Epithelial cell of esophagus (primary cell): ENCODE data around the gene XAGE5.
A peak's percentile ranks its signal among the peaks of the same experiment; 100 is the strongest.
"Not testable (repeated sequence)": the region's sequence is repeated elsewhere in the genome, so short reads cannot be mapped to it uniquely, and the experiment has no call there.

Source experiments
- DNase-seq: peaks from one replicate; pipeline ENCODE4 v3.0.0; 2010; ENCODE audit warnings: low read depth
- H3K4me3 ChIP-seq: 2 replicates; pipeline ENCODE4 v1.5.1; 2011; ENCODE audit warnings: mild to moderate bottlenecking, low read length, control low read depth
- CTCF ChIP-seq: IDR thresholded peaks from 2 replicates; pipeline ENCODE4 v1.5.1; 2011; ENCODE audit warnings: low read depth, mild to moderate bottlenecking, low read length, control low read depth, inconsistent platforms; ENCODE audit not compliant: insufficient read depth; ENCODE audit errors: missing control alignments

XAGE5 gene

DNA sequence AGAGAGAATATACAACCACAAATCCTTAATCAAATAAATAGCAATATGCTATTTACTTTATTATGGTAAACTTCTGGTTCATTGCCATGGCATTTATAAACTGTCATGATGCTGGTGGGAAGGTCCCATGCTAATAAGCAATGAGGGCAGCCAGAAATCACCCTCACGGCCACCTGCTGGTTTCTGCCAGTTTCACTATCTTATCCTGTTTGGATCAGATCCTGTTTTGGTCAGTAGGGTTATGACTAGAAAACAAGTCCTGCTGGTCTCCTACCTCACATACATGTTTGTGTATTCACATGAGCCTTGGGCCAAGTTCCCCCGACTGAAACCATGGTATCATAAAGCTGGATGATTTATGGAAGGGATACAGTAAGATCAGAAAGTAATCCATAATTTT lies 28.1 kb downstream of the XAGE5 start:
- TF ChIP-seq CTCF: no peak
- DNase-seq: no peak
- H3K4me3 ChIP-seq: no peak overlapping the region

GRCh38 chrX:52843619-52844018 lies 32.5 kb downstream of the XAGE5 start:
- DNase-seq, H3K4me3 ChIP-seq: not testable (repeated sequence)

GRCh38 chrX:52852110-52852860 lies 41.2 kb downstream of the XAGE5 start:
- TF ChIP-seq CTCF: no peak
- peak; percentile 18 for DNase-seq
- H3K4me3 ChIP-seq: no peak overlapping the region

DNA sequence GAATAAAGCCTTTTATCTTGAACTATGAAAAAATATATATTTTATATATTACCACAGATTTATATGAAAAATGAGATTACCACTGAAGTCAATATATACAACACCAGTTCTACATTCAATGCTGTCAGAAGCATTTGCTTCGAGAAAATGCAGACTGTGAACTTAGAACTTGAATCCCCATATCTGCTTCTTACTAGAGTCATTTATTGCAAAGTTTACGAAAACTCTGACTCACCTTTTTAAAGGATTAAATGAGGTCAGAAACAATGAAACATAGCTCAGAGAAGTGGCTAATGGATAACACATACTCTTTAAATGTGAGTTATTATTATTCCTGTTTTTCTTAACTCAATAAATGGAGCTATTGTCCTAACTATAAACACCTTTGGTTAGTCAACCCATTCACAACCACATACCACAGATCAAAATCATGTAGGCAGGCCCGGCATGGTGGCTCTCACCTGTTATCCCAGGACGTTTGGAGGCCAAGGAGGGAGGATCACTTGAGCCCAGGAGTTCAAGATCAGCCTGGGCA lies 46.0 kb downstream of the XAGE5 start:
- not testable (repeated sequence) for H3K4me3 ChIP-seq
- DNase-seq: peak; percentile 8

DNA sequence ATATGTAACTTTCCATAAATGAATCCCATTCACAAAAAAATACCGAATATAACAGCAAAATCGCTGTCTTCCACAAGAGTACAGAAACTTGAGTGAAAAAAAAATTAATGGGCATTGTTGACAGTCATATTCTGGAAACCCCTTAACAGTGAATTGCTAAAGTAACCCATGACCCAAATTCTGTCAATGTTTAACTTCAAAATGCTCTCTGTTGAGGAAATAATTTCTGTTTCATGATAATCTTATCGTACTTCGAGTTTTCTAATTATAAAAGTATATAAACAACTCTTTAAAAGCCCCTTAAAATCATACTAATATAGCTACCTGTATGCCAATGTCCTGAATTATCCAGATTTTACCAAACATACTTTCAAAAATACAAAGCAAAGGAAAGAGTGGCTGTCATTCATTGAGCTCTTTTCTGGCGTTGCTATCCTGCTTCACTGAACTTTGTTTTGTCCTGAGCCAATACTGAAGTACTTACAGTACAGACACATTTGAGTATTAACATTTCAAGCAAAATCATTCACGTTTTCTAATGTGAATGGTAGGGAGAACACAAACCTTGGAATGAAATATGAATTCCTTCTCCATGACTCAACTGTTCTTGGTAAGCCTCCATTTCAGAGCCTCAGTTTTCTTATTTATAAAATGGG lies 54.4 kb downstream of the XAGE5 start:
- DNase-seq: no peak
- no peak overlapping the region for H3K4me3 ChIP-seq
- no peak for TF ChIP-seq CTCF
